Fibroblast of lung (primary cell): ENCODE results near the gene CRYBA4.

Source experiments
- EZH2 ChIP-seq: IDR thresholded peaks from 2 replicates; pipeline ENCODE4 v1.5.1; 2012; ENCODE audit warnings: low read length, control low read depth, mild to moderate bottlenecking; ENCODE audit errors: missing control alignments
- TF ChIP-seq, protein P1 (sequence below), 2 donors: IDR thresholded peaks in 1 of 2; conservative IDR thresholded peaks in 1 of 2; 1 replicate in 1 of 2; 2 replicates in 1 of 2; pipeline ENCODE4 v1.5.1; 2011 to 2012; ENCODE audit warnings: low read length in 2 of 2, control low read depth in 1 of 2, inconsistent platforms in 1 of 2, low read depth in 1 of 2, mild to moderate bottlenecking in 1 of 2

DNA sequence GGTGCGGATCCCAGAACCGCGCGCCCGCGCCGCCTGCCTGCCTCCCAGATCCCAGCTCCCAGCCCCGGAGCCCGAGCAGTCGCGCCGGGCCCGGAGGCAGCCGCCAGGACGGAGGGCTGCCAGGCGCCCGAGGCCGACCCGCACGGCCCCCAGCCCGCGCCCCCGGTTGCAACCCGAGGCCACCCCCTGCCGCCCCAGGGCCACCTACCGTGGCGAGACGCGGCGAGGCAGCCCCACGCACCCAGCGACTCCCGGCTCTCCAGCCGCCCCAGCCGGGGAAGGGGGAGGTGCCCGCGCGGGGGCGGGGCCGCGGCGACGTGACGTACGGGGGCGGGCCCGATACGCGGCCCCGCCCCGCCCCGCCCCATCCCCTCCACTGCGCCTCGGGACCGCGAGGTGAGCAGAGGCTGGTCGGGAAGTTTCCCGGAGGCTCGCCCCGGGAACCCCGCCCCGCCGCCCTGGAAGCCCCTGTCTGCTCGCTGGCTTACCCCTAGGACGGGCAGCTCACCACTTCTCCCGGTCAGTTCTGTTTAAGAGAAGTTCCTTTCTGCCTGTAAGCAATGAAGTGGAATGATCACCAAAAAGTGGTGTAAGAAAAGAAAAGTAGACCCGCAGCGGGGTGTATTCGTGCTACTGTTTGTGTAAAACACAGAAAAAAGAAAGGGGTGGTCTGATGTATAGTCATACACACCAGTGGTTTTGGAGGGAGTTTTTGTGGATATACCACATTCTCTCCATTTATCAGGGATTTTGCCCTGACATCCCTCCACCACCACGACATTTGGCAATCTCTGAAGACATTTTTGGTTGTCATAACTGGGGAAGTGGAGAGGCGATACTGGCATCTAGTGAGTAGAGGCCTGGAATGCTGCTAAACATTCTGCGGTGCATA, 31.7 kb upstream of the CRYBA4 start, which contains the start of gene TPST2:
- TF ChIP-seq, protein P1, sequence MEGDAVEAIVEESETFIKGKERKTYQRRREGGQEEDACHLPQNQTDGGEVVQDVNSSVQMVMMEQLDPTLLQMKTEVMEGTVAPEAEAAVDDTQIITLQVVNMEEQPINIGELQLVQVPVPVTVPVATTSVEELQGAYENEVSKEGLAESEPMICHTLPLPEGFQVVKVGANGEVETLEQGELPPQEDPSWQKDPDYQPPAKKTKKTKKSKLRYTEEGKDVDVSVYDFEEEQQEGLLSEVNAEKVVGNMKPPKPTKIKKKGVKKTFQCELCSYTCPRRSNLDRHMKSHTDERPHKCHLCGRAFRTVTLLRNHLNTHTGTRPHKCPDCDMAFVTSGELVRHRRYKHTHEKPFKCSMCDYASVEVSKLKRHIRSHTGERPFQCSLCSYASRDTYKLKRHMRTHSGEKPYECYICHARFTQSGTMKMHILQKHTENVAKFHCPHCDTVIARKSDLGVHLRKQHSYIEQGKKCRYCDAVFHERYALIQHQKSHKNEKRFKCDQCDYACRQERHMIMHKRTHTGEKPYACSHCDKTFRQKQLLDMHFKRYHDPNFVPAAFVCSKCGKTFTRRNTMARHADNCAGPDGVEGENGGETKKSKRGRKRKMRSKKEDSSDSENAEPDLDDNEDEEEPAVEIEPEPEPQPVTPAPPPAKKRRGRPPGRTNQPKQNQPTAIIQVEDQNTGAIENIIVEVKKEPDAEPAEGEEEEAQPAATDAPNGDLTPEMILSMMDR (conservative IDR thresholded peaks at IDR 0.05 in 1 of 2, IDR thresholded peaks at IDR 0.05 in 1 of 2; ENCODE audit: low read depth in 1 of 2, low read length in 2 of 2): no peak
- TF ChIP-seq EZH2: no peak
